ENCODE results near the gene CLECL1. TPM values are rescaled to one million over a fixed set of nuclear protein-coding genes. Genes with fewer than 3 reads are reported as not detected.

Gene CLECL1
- total and polyA plus RNA-seq, 2 of the 8 experiments (the other 6 are each of a cell fraction or from before 2014, with no cell fraction given): not detected

GRCh38 chr12:9759694-9760093 is 26.8 kb upstream of the CLECL1 start:
- H4K5ac ChIP-seq (ENCODE audit: insufficient read length, low read depth, low read length): no peak overlapping the region
- H3K14ac ChIP-seq (ENCODE audit: insufficient read length): no peak overlapping the region
- no peak overlapping the region for H3K18ac ChIP-seq (ENCODE audit: extremely low read depth, low read length)
- H4K91ac ChIP-seq (replicated peaks; ENCODE audit: insufficient read length, low read length): no peak overlapping the region
- no peaks in the 10 kb centered on the region for H4K20me1 ChIP-seq (replicated peaks in 1 of 2; ENCODE audit: control insufficient read depth in 1 of 2, insufficient read depth in 2 of 2, low read length in 2 of 2)
- no peaks in the 10 kb centered on the region for H3K36me3 ChIP-seq (ENCODE audit: control insufficient read depth in 2 of 4, insufficient read depth in 4 of 4, low read length in 3 of 4)
- no peak overlapping the region for H3K56ac ChIP-seq (replicated peaks; ENCODE audit: insufficient read length, low read depth, low read length)
- H2BK5ac ChIP-seq (ENCODE audit: low read depth, low read length): no peak overlapping the region
- no peak overlapping the region for H2BK15ac ChIP-seq (ENCODE audit: low read length)
- H3K9me3 ChIP-seq (ENCODE audit: insufficient read depth in 2 of 2, low read depth in 1 of 2, low read length in 1 of 2): no peaks in the 10 kb centered on the region
- no peak overlapping the region for H2BK120ac ChIP-seq (replicated peaks; ENCODE audit: low read depth, low read length)
- H3K23me2 ChIP-seq (ENCODE audit: low read depth, low read length): no peaks in the 10 kb centered on the region
- no peak overlapping the region for H3K4me2 ChIP-seq (ENCODE audit: insufficient read depth in 1 of 2, low read depth in 2 of 2, low read length in 2 of 2)
- WGBS, 2 experiments (ENCODE audit: extremely low coverage in 1 of 2, insufficient coverage in 1 of 2, insufficient read length in 1 of 2, insufficient replicate concordance in 2 of 2, low coverage in 1 of 2, low lambda C conversion rate in 2 of 2, missing lambda C conversion rate in 1 of 2): 91% methylated on average over 1 of the region's 1 CpG; no CpG with 5 or more reads in 1 of the 2 experiments
- no peak overlapping the region for H3K4me3 ChIP-seq (ENCODE audit: extremely low read depth in 1 of 4, insufficient read depth in 2 of 4, low read depth in 3 of 4, low read length in 4 of 4)
- H3K27me3 ChIP-seq (replicated peaks in 1 of 4; ENCODE audit: control insufficient read depth in 3 of 4, extremely low read depth in 1 of 4, insufficient read depth in 3 of 4, low read length in 3 of 4): no peaks in the 10 kb centered on the region
- H3K4ac ChIP-seq (replicated peaks; ENCODE audit: insufficient read length, low read depth, low read length): no peak overlapping the region
- H3K23ac ChIP-seq (ENCODE audit: insufficient read length): no peak overlapping the region
- CTCF ChIA-PET (ENCODE audit: partially characterized antibody): interaction anchor here (0.6 to 3.8 kb wide), 4 partner anchors 11 to 174 kb away, joined by 3 to 16 read pairs (median 4); no protein-coding TSS in a partner anchor
- H3K9ac ChIP-seq (replicated peaks in 1 of 4; ENCODE audit: extremely low read depth in 1 of 4, low read depth in 3 of 4, low read length in 3 of 4): no peak overlapping the region
- H3K79me1 ChIP-seq (ENCODE audit: low read depth, low read length): no peaks in the 10 kb centered on the region
- POLR2A ChIA-PET (ENCODE audit: partially characterized antibody): no interaction called here
- H3K27ac ChIP-seq (ENCODE audit: low read depth, low read length): no peak overlapping the region
- no peak overlapping the region for H4K8ac ChIP-seq (ENCODE audit: extremely low read depth, insufficient read depth, low read length)
- no peak overlapping the region for H2AFZ ChIP-seq (ENCODE audit: low read length)
- peaks cover 0 to 4% (median 0%) of the 10 kb centered on the region in 4 experiments; a peak in 1 of 7 replicates for H3K4me1 ChIP-seq (replicated peaks in 1 of 4; ENCODE audit: control insufficient read depth in 3 of 4, insufficient read depth in 4 of 4, low read length in 3 of 4)
- H2BK20ac ChIP-seq (ENCODE audit: low read length): no peak overlapping the region
- H2AK5ac ChIP-seq (ENCODE audit: low read depth, low read length): no peak overlapping the region
- no peaks in the 10 kb centered on the region for H3K79me2 ChIP-seq (ENCODE audit: control insufficient read depth in 1 of 2, insufficient read depth in 2 of 2, low read length in 2 of 2)
- DNase-seq (ENCODE audit: low read depth in 1 of 2, low spot score in 2 of 2): no peak
- FAIRE-seq: no peak
- H2BK12ac ChIP-seq (ENCODE audit: low read depth, low read length): no peak overlapping the region
- TF ChIP-seq ATF3 (IDR thresholded peaks at IDR 0.05; ENCODE audit: insufficient read depth, low read depth, low read length): no peak
- TF ChIP-seq RBBP5 (IDR thresholded peaks at IDR 0.05; ENCODE audit: borderline replicate concordance, low read depth, low read length): no peak
- TF ChIP-seq, protein P1, sequence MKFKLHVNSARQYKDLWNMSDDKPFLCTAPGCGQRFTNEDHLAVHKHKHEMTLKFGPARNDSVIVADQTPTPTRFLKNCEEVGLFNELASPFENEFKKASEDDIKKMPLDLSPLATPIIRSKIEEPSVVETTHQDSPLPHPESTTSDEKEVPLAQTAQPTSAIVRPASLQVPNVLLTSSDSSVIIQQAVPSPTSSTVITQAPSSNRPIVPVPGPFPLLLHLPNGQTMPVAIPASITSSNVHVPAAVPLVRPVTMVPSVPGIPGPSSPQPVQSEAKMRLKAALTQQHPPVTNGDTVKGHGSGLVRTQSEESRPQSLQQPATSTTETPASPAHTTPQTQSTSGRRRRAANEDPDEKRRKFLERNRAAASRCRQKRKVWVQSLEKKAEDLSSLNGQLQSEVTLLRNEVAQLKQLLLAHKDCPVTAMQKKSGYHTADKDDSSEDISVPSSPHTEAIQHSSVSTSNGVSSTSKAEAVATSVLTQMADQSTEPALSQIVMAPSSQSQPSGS (IDR thresholded peaks at IDR 0.05; ENCODE audit: low read length): no peak
- no peak for TF ChIP-seq GABPA (IDR thresholded peaks at IDR 0.05; ENCODE audit: borderline replicate concordance, insufficient read depth, low read length)
- TF ChIP-seq EGR1 (IDR thresholded peaks at IDR 0.05; ENCODE audit: borderline replicate concordance, low read depth, low read length): no peak
- no peak for TF ChIP-seq PHF8 (conservative IDR thresholded peaks at IDR 0.05; ENCODE audit: low read depth, low read length)
- TF ChIP-seq TAF7 (optimal IDR thresholded peaks at IDR 0.05; ENCODE audit: borderline replicate concordance, low read depth, low read length): no peak
- no peak for TF ChIP-seq CHD2 (IDR thresholded peaks at IDR 0.05; ENCODE audit: low read length)
- TF ChIP-seq YY1 (IDR thresholded peaks at IDR 0.05; ENCODE audit: low read depth, low read length): no peak
- no peak for TF ChIP-seq SIN3A (conservative IDR thresholded peaks at IDR 0.05 in 1 of 2, IDR thresholded peaks at IDR 0.05 in 1 of 2; ENCODE audit: low read depth in 1 of 2, low read length in 2 of 2)
- TF ChIP-seq KDM1A (IDR thresholded peaks at IDR 0.05; ENCODE audit: borderline replicate concordance, low read length): no peak
- TF ChIP-seq SP1 (IDR thresholded peaks at IDR 0.05; ENCODE audit: low read depth, low read length): no peak
